HPDE6-E6E7 (cell line): ENCODE data around the gene RFWD3.
A peak's percentile ranks its signal among the peaks of the same experiment; 100 is the strongest.

Source experiments
- DNase-seq: peaks from one replicate; pipeline ENCODE4 v3.0.0; 2011; ENCODE audit warnings: missing footprints; ENCODE audit errors: extremely low spot score

RFWD3 gene

DNA sequence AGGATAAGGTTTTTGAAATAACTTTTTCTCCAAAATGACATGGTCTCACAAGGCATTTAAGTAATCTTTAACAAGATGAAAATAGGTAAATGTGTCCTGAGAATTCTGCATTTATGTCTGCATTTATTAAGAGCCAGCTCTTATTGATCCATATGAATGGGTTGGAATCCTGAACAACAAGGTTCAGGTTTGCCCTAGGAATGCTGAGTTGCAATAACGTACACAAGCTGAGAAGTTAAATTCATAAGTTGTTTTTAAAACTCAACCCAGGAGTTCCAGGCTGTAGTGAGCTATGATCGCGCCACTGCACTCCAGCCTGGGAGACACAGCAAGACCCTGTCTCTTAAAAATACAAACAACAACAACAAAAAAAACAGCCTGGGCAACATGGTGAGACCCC, 87.8 kb downstream of the RFWD3 start:
- DNase-seq, result no peak

DNA sequence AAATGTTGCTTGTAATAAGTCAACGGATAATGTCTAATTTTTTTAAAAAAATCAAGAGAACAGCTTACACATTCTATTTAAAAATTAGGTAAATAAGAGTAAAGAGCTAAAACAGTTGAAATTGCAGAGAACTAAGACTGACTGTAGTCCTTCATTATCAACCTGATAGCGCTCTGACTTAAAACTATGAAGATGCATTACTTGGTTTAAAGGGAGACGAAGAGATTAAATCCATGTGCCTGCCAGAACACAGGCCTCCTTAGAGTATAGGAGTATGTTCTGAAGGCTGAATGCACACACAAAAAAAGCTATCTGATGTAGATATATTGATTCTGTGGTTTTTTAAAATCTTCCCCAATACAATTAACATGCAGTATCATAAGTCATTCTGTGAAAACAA, 88.2 kb downstream of the RFWD3 start:
- no peak for DNase-seq

DNA sequence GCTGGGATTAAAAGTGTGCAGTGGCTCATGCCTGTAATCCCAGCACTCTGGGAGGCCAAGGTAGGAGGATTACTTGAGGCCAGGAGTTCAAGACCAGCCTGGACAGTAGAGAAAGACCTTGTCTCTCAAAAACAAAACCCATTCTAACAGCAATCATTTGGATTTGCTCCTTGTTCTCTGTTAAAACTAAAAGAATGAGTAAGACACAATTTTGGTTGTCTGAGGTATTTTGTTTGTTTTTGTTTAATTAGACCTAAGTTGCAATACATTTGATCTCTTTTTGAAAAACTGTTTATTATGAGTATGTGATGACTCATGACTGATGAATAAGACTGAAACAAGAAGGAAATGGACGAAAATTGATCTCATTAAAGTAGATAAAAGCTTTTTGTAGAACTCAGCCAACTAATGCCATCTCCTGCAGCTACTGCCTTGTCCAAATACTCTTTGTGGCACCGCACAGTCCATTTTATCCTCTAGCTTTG, 88.8 kb downstream of the RFWD3 start:
- peak; percentile 50 for DNase-seq

DNA sequence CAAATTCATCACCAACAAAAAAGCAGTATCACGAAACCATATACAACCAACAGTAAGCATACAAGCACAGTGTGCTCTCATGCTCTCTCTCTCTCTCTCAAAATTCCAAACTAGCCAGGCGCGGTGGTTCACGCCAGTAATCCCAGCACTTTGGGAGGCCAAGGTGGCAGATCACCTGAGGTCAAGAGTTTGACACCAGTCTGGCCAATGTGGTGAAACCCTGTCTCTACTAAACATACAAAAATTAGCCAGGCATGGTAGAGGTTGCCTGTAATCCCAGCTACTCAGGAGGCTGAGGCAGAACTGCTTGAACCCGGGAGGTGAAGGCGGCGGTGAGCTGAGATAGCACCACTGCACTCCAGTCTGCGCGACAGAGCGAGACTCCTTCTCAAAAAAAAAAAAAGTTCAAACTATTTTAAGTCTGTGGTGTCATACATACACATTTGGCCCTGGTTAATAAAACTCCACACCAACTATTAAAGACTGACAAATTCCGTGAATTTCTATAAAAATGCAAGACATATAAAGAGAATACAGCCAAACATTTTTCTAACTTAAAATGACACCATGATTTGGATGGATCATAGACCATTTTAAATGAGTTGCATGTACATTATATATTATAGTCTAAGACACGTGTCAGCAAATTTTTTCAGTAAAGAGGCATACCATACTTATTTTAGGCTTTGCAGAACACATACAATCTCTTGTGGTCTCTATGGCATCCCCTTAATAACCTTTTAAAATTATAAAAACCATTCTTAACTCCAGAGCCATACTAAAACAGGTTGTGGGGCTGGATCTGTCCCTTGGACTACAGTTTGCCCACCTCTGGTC, 90.7 kb downstream of the RFWD3 start:
- no peak for DNase-seq

DNA sequence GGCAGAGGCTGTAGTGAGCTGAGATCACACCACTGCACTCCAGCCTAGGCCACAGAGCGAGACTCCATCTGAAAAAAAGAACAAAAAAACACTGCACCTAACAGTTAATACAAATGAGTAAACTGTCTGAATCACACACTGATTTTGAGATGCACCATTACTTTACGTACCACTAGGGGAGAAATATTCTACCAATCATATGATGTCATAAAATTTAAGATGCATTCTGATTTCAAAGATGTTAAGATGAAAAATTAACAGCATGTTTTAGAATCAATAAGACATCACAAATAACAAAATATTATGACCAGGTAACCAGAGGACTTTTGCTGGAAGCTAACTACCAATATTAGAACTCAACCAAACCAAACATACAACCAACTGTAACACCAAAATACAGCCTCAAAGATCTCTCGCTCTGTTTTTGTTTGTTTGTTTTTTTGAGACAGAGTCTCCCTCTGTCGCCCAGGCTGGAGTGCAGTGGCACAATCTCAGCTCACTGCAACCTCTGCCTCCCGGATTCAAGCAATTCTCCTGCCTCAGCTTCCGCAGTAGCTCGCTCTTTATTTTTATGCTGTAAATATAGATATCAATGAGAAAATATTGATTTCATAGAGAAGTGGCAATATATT, 91.4 kb downstream of the RFWD3 start:
- no peak for DNase-seq

DNA sequence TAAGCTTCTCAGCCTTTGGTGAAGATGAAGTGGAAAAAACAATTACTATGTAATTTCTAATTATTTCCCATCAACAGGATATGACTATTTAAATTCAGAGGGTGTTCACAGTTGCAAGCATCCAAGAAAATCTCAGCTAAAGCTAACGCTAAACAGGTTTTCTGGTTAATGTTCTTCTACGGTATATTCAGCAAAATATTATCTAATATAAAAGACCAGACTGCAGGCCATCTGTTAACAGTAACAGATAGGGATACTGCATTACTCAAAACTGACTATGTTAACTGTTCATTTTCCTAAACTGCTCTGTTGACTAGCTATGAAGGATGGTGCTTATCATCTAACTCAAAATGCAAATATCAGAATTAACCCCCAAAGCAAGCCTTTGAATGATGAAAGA, 92.5 kb downstream of the RFWD3 start:
- DNase-seq, result no peak

DNA sequence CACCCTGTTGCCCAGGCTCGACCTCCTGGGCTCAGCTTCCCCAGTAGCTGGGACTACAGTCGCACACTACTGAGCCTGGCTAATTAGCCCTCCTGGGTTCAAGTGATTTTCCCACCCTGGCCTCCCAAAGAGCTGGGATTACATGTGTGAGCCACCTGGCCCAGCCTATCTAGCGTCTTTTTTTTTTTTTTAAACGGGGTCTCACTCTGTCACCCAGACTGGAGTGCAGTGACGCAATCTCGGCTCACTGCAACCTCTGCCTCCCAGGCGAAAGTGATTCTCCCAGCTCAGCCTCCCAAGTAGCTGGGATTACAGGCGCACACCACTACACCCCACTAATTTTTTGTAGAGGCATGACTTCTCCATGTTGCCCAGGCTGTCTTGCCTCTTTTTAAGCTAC, 93.1 kb downstream of the RFWD3 start:
- DNase-seq, result no peak
